ENCODE measurements around the gene SDSL. TPM values are rescaled to one million over a fixed set of nuclear protein-coding genes. Genes with fewer than 3 reads are reported as not detected.
A peak's percentile ranks its signal among the peaks of the same experiment; 100 is the strongest.

Gene SDSL
- total and polyA plus RNA-seq, 2 experiments from 2014 or later, result not detected

DNA sequence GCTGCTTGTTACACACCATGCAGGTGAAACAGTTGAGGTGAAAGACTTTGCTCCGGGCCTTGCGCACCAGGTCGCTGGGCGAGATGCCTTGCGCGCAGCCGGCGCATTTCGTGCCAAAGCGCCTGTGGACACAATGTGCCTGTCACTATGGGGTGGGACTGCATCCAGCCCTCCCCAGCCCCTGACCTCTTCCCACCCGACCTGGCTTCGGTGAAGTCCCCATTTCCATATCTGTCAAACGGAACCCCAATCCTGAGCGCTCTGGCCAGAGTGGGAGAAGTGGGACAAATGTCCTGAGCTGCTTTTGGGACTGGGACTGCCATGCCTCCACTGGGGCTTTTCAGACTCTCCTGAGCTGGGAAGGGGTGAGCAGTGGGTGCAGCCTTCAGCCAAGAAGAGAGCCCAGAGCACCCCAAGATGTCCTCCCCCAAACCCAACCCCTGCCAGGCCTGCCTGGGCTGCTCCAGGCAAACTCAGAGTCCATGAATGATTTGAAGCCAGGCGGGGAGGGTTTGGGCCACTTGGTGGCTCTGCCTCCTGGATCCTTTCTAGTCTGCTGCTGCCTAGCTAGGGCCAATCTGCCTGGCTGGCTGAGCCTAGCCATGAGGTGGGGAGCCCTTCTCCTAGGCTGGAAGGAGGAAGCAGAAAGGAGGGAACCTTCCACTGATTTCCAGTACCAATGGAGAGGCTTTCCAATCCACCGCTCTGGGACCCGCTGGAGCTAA is 47.2 kb downstream of the SDSL start:
- no peaks in the 10 kb centered on the region for H3K79me2 ChIP-seq (replicated peaks; ENCODE audit: insufficient read depth)
- H3K27me3 ChIP-seq (ENCODE audit: insufficient read depth), result peaks cover 100% of the 10 kb centered on the region
- Mint-ChIP-seq H3K9me3 (peaks cover 3% of the 10 kb centered on the region; the same call in 1 of the 3 replicates), H3K27ac (no peak overlapping the region), H3K27me3 (ENCODE audit: insufficient read depth, low read depth, poor library complexity) (peaks cover 98% of the 10 kb centered on the region), H3K4me1 (peaks cover 53% of the 10 kb centered on the region), H3K36me3 (ENCODE audit: low read depth) (no peaks in the 10 kb centered on the region; the same call in 2 of the 3 replicates), H3K4me3 (no peak overlapping the region)
- no peak for DNase-seq (ENCODE audit: low spot score)
- peaks cover 59% of the 10 kb centered on the region for H3K4me1 ChIP-seq (ENCODE audit: insufficient read depth)
- peak overlapping the region; percentile 58; the same call in 1 of the 2 replicates for H3K4me3 ChIP-seq
- H3K36me3 ChIP-seq (ENCODE audit: insufficient read depth), result no peaks in the 10 kb centered on the region; the same call in 1 of the 2 replicates
- peak overlapping the region; percentile 85; the same call in 1 of the 2 replicates for H3K4me2 ChIP-seq
- no peak for ATAC-seq
- no peaks in the 10 kb centered on the region for H3K9me2 ChIP-seq (ENCODE audit: insufficient read depth)
- H2AFZ ChIP-seq, result no peak overlapping the region
- TF ChIP-seq NANOG (IDR thresholded peaks at IDR 0.05; ENCODE audit: borderline replicate concordance) (no peak), POLR2AphosphoS5 (IDR thresholded peaks at IDR 0.05; ENCODE audit: low read depth) (no peak), STAT1 (IDR thresholded peaks at IDR 0.05; ENCODE audit: unreplicated experiment) (no peak), CREB1 (CRISPR knock-in tag; IDR thresholded peaks at IDR 0.05; ENCODE audit: low read depth) (no peak), EZH2 (IDR thresholded peaks at IDR 0.05; ENCODE audit: low read depth, unreplicated experiment) (peak; percentile 60), ZNF331 (CRISPR knock-in tag; IDR thresholded peaks at IDR 0.05; ENCODE audit: low read depth) (no peak), EZH2phosphoT487 (IDR thresholded peaks at IDR 0.05; ENCODE audit: unreplicated experiment) (peak; percentile 26), JUNB (IDR thresholded peaks at IDR 0.05; ENCODE audit: unreplicated experiment) (no peak), ZNF114 (CRISPR knock-in tag; IDR thresholded peaks at IDR 0.05) (no peak)
- TF ChIP-seq, protein P1, sequence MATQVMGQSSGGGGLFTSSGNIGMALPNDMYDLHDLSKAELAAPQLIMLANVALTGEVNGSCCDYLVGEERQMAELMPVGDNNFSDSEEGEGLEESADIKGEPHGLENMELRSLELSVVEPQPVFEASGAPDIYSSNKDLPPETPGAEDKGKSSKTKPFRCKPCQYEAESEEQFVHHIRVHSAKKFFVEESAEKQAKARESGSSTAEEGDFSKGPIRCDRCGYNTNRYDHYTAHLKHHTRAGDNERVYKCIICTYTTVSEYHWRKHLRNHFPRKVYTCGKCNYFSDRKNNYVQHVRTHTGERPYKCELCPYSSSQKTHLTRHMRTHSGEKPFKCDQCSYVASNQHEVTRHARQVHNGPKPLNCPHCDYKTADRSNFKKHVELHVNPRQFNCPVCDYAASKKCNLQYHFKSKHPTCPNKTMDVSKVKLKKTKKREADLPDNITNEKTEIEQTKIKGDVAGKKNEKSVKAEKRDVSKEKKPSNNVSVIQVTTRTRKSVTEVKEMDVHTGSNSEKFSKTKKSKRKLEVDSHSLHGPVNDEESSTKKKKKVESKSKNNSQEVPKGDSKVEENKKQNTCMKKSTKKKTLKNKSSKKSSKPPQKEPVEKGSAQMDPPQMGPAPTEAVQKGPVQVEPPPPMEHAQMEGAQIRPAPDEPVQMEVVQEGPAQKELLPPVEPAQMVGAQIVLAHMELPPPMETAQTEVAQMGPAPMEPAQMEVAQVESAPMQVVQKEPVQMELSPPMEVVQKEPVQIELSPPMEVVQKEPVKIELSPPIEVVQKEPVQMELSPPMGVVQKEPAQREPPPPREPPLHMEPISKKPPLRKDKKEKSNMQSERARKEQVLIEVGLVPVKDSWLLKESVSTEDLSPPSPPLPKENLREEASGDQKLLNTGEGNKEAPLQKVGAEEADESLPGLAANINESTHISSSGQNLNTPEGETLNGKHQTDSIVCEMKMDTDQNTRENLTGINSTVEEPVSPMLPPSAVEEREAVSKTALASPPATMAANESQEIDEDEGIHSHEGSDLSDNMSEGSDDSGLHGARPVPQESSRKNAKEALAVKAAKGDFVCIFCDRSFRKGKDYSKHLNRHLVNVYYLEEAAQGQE (IDR thresholded peaks at IDR 0.05; ENCODE audit: unreplicated experiment), result no peak
- TF ChIP-seq, protein P2, sequence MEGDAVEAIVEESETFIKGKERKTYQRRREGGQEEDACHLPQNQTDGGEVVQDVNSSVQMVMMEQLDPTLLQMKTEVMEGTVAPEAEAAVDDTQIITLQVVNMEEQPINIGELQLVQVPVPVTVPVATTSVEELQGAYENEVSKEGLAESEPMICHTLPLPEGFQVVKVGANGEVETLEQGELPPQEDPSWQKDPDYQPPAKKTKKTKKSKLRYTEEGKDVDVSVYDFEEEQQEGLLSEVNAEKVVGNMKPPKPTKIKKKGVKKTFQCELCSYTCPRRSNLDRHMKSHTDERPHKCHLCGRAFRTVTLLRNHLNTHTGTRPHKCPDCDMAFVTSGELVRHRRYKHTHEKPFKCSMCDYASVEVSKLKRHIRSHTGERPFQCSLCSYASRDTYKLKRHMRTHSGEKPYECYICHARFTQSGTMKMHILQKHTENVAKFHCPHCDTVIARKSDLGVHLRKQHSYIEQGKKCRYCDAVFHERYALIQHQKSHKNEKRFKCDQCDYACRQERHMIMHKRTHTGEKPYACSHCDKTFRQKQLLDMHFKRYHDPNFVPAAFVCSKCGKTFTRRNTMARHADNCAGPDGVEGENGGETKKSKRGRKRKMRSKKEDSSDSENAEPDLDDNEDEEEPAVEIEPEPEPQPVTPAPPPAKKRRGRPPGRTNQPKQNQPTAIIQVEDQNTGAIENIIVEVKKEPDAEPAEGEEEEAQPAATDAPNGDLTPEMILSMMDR (conservative IDR thresholded peaks at IDR 0.05; ENCODE audit: low read depth in 2 of 2), result no peak
- TF ChIP-seq, protein P3, sequence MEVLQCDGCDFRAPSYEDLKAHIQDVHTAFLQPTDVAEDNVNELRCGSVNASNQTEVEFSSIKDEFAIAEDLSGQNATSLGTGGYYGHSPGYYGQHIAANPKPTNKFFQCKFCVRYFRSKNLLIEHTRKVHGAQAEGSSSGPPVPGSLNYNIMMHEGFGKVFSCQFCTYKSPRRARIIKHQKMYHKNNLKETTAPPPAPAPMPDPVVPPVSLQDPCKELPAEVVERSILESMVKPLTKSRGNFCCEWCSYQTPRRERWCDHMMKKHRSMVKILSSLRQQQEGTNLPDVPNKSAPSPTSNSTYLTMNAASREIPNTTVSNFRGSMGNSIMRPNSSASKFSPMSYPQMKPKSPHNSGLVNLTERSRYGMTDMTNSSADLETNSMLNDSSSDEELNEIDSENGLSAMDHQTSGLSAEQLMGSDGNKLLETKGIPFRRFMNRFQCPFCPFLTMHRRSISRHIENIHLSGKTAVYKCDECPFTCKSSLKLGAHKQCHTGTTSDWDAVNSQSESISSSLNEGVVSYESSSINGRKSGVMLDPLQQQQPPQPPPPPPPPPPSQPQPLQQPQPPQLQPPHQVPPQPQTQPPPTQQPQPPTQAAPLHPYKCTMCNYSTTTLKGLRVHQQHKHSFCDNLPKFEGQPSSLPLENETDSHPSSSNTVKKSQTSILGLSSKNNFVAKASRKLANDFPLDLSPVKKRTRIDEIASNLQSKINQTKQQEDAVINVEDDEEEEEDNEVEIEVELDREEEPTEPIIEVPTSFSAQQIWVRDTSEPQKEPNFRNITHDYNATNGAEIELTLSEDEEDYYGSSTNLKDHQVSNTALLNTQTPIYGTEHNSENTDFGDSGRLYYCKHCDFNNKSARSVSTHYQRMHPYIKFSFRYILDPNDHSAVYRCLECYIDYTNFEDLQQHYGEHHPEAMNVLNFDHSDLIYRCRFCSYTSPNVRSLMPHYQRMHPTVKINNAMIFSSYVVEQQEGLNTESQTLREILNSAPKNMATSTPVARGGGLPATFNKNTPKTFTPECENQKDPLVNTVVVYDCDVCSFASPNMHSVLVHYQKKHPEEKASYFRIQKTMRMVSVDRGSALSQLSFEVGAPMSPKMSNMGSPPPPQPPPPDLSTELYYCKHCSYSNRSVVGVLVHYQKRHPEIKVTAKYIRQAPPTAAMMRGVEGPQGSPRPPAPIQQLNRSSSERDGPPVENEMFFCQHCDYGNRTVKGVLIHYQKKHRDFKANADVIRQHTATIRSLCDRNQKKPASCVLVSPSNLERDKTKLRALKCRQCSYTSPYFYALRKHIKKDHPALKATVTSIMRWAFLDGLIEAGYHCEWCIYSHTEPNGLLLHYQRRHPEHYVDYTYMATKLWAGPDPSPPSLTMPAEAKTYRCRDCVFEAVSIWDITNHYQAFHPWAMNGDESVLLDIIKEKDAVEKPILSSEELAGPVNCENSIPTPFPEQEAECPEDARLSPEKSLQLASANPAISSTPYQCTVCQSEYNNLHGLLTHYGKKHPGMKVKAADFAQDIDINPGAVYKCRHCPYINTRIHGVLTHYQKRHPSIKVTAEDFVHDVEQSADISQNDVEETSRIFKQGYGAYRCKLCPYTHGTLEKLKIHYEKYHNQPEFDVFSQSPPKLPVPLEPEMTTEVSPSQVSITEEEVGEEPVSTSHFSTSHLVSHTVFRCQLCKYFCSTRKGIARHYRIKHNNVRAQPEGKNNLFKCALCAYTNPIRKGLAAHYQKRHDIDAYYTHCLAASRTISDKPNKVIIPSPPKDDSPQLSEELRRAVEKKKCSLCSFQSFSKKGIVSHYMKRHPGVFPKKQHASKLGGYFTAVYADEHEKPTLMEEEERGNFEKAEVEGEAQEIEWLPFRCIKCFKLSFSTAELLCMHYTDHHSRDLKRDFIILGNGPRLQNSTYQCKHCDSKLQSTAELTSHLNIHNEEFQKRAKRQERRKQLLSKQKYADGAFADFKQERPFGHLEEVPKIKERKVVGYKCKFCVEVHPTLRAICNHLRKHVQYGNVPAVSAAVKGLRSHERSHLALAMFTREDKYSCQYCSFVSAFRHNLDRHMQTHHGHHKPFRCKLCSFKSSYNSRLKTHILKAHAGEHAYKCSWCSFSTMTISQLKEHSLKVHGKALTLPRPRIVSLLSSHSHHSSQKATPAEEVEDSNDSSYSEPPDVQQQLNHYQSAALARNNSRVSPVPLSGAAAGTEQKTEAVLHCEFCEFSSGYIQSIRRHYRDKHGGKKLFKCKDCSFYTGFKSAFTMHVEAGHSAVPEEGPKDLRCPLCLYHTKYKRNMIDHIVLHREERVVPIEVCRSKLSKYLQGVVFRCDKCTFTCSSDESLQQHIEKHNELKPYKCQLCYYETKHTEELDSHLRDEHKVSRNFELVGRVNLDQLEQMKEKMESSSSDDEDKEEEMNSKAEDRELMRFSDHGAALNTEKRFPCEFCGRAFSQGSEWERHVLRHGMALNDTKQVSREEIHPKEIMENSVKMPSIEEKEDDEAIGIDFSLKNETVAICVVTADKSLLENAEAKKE (CRISPR knock-in tag; IDR thresholded peaks at IDR 0.05), result no peak
- TF ChIP-seq, protein P4, sequence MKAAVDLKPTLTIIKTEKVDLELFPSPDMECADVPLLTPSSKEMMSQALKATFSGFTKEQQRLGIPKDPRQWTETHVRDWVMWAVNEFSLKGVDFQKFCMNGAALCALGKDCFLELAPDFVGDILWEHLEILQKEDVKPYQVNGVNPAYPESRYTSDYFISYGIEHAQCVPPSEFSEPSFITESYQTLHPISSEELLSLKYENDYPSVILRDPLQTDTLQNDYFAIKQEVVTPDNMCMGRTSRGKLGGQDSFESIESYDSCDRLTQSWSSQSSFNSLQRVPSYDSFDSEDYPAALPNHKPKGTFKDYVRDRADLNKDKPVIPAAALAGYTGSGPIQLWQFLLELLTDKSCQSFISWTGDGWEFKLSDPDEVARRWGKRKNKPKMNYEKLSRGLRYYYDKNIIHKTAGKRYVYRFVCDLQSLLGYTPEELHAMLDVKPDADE (IDR thresholded peaks at IDR 0.05), result no peak
- no peak overlapping the region for H3K27ac ChIP-seq (ENCODE audit: low read depth)
- H3F3A ChIP-seq (replicated peaks; ENCODE audit: low read depth), result peaks cover 39% of the 10 kb centered on the region
- peaks cover 12% of the 10 kb centered on the region; the same call in 1 of the 2 replicates for H4K20me1 ChIP-seq (replicated peaks; ENCODE audit: insufficient read depth)

Data from GM23338 (cell line).